Coronary artery (tissue), 2 donors: ENCODE results near the gene VEZT.
A peak's percentile ranks its signal among the peaks of the same experiment; 100 is the strongest.
"Not testable (repeated sequence)": the region's sequence is repeated elsewhere in the genome, so short reads cannot be mapped to it uniquely, and the experiment has no call there.

Source experiments
- DNase-seq: peaks from one replicate; pipeline ENCODE4 v3.0.0-alpha.2; 2017; ENCODE audit warnings: low spot score
- H3K27ac ChIP-seq, 2 donors: fragments of 200-600 bp; sonication (generic); one replicate each; pipeline ENCODE4 v1.5.1; 2016 to 2019
- H3K4me3 ChIP-seq: fragments of 200-600 bp; sonication (generic); 2 replicates; pipeline ENCODE4 v1.5.1; 2016; ENCODE audit warnings: mild to moderate bottlenecking, moderate library complexity
- TF ChIP-seq, protein P1 (sequence below): fragments of 200-600 bp; sonication (generic); IDR thresholded peaks from one replicate; pipeline ENCODE4 v1.5.1; 2019; ENCODE audit warnings: antibody characterized with exemption

The VEZT gene

DNA sequence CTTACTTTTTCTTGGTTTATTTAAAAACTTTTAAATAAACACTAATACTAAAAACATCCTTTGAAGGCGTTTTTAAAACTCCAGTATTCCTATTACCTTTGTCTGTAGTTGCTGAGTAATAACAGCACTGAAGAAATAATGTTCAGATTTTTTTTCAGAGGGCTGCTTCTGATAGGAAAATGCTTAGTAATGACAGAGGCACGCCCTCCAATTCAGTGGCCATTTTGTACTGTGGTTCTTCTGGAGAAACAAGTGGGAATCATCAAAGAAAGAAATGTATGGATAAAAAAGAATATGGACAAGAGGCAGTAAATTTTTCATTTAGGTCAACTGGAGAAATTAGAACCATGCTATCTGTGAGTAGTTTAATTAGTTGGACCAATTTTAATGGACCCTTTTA is 13.6 kb downstream of the VEZT start:
- Histone ChIP-seq H3K4me3 (no peak overlapping the region), H3K27ac (peak overlapping the region in 1 of 2 donors; percentile 0)
- TF ChIP-seq, protein P1, sequence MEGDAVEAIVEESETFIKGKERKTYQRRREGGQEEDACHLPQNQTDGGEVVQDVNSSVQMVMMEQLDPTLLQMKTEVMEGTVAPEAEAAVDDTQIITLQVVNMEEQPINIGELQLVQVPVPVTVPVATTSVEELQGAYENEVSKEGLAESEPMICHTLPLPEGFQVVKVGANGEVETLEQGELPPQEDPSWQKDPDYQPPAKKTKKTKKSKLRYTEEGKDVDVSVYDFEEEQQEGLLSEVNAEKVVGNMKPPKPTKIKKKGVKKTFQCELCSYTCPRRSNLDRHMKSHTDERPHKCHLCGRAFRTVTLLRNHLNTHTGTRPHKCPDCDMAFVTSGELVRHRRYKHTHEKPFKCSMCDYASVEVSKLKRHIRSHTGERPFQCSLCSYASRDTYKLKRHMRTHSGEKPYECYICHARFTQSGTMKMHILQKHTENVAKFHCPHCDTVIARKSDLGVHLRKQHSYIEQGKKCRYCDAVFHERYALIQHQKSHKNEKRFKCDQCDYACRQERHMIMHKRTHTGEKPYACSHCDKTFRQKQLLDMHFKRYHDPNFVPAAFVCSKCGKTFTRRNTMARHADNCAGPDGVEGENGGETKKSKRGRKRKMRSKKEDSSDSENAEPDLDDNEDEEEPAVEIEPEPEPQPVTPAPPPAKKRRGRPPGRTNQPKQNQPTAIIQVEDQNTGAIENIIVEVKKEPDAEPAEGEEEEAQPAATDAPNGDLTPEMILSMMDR = no peak
- DNase-seq = no peak

DNA sequence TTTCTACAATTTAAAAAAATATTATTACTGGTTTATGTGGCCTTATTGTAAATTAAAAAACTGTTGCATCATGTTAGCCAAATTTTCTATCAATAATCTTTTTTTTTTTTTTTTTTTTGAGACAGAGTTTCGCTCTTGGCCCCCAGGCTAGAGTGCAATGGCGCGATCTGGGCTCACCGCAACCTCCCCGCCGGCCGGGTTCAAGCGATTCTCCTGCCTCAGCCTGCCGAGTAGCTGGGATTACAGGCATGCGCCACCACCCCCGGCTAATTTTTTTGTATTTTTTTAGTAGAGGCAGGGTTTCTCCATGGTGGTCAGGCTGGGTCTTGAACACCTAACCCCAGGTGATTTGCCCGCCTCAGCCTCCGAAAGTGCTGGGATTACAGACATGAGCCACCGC is 16.6 kb downstream of the VEZT start:
- not testable (repeated sequence) for H3K27ac ChIP-seq, DNase-seq

DNA sequence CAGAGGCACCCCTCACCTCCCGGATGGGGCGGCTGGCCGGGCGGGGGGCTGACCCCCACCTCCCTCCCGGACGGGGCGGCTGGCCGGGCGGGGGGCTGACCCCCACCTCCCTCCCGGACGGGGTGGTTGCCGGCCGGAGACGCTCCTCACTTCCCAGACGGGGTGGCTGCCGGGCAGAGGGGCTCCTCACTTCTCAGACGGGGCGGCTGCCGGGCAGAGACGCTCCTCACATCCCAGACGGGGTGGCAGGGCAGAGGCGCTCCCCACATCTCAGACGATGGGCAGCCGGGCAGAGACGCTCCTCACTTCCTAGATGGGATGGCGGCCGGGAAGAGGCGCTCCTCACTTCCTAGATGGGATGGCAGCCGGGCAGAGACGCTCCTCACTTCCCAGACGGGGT is 18.0 kb downstream of the VEZT start:
- not testable (repeated sequence) for H3K4me3 ChIP-seq, DNase-seq, H3K27ac ChIP-seq

More for the DNA sequence above, 16.6 kb downstream of the VEZT start:
- H3K4me3 ChIP-seq = not testable (repeated sequence)

DNA sequence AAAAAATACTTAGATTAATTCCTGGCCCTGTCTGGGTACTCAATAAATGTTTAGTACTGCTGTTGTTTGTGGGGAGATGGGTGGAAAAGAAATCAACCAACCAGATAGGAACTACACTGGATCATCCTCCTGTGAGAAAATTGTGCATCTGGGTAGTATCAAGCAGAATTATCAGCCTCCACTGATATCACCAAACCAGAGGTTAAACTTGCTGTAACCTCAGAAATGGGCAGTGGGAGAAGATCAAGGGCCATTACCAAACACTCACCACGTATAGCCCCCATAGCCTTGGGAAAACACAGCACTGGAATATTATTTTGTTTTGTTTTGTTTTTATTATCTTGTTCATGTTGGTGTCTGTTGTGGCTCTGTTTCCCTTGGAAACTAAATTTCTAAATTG is 19.7 kb downstream of the VEZT start:
- no peak overlapping the region for H3K27ac ChIP-seq
- no peak overlapping the region for H3K4me3 ChIP-seq
- DNase-seq = no peak
- TF ChIP-seq, protein P1 = no peak

DNA sequence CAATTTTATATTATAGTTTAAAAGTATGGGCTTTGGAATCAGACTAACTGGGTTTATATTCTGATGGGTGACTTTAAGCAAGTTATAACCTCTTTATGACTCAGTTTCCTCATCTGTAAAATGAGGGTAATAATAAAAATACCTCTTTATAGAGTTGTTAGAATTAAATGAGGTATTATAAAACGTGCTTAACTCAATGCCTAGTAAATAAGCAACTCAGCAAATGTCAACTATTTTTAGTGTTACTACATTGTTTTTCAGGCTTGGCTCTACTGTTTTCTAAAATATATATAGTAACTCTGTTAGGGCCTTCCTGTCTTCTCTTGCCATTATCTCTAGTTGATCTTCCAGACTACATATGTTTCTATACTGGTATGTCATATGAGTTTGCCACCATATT is 20.5 kb downstream of the VEZT start:
- H3K4me3 ChIP-seq = no peak overlapping the region
- TF ChIP-seq, protein P1 = no peak
- DNase-seq = no peak
- H3K27ac ChIP-seq = no peak overlapping the region

DNA sequence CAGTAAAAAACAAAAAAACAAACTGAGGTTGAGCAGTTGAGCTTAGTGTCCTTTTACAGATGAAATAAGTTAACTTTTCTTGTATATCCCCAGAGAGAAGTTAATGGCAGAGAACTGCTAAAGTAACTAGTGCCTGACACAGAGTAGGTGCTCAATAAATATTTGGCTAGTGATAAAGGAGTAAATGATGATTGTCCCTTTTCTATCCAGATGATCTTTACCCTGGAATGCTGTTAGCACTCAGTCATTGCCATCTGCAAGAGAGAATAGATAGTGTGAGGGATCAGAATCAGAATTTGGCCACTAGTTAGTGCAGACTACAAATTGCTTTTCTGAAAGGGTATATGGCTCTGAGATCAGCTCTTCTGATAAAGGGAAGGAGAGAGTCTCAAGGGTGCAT is 21.6 kb downstream of the VEZT start:
- TF ChIP-seq, protein P1 = no peak
- no peak overlapping the region for H3K4me3 ChIP-seq
- H3K27ac ChIP-seq = peak overlapping the region in 1 of 2 donors; percentile 70
- no peak for DNase-seq

DNA sequence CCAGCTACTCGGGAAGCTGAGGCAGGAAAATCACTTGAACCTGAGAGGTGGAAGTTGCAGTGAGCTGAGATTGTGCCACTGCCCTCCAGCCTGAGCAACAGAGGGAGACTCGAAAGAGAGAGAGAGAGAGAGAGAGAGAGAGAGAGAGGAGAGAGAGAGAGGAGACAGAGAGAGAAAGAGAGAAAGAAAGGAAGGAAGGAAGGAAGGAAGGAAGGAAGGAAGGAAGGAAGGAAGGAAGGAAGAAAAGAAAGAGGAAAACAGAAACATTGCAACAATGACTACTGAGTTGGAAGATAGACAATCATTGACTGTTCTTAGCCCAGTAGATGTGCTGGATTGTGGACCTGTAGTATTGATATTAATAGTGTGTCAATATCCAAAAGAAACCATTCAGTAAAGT is 22.2 kb downstream of the VEZT start:
- peak overlapping the region; percentile 43 to 70 for H3K27ac ChIP-seq
- not testable (repeated sequence) for DNase-seq, H3K4me3 ChIP-seq

DNA sequence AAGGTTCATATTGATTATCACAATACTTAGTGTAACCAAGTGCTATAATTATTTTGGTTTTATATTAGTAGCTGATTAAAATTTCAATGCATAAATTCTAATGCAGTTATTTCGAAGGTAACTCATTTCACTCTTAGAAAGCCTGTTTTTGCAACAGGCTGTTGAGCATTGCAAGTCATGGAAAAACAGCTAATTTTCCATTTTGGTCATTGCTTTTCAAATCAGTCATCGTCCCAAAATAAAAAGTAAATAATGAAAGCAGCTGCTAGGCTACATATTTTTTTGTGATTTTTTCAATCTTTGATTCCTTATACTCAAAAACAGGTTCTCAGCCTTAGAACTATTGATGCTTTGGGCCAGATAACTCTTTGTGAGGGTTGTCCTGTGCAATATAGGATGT is 22.9 kb downstream of the VEZT start:
- Histone ChIP-seq H3K4me3 (peak overlapping the region; percentile 10), H3K27ac (peak overlapping the region; percentile 70 to 75)
- TF ChIP-seq, protein P1 = no peak
- DNase-seq = no peak

DNA sequence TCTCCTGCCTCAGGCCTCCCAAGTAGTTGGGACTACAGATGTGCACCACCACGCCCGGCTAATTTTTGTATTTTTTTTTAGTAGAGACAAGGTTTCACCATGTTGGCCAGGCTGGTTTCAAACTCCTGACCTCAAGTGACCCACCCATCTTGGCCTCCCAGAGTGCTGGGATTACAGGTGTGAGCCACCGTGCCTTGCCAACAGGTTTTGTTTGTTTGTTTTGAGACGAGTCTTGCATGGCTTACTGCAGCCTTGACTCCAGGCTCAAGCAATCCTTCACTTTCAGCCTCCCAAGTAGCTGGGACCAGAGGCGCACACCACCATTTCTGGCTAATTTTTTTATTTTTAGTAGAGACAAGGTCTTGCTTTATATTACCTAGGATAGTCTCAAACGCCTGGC is 23.5 kb downstream of the VEZT start:
- DNase-seq = not testable (repeated sequence)
- peak overlapping the region; percentile 70 to 75 for H3K27ac ChIP-seq

More for the DNA sequence above, 23.5 kb downstream of the VEZT start:
- peak overlapping the region; percentile 10 for H3K4me3 ChIP-seq
